Esophagus squamous epithelium (tissue), 4 donors: ENCODE measurements around the gene SLC6A13.

Experiments used
- POLR2A ChIP-seq, 4 donors: fragments of 450-650 bp; IDR thresholded peaks; one replicate each; pipeline ENCODE4 v1.6.1; 2017; ENCODE audit warnings: antibody characterized with exemption in 4 of 4, mild to moderate bottlenecking in 4 of 4, moderate library complexity in 3 of 4
- TF ChIP-seq, protein P1 (sequence below), 6 experiments: fragments of 450-650 bp in 4 of 6; fragments of 200-600 bp in 2 of 6; sonication (generic) in 2 of 6; IDR thresholded peaks; one replicate each; pipeline ENCODE4 v1.5.1; 2016 to 2019; ENCODE audit warnings: antibody characterized with exemption in 6 of 6, mild to moderate bottlenecking in 4 of 6, moderate library complexity in 4 of 6

DNA sequence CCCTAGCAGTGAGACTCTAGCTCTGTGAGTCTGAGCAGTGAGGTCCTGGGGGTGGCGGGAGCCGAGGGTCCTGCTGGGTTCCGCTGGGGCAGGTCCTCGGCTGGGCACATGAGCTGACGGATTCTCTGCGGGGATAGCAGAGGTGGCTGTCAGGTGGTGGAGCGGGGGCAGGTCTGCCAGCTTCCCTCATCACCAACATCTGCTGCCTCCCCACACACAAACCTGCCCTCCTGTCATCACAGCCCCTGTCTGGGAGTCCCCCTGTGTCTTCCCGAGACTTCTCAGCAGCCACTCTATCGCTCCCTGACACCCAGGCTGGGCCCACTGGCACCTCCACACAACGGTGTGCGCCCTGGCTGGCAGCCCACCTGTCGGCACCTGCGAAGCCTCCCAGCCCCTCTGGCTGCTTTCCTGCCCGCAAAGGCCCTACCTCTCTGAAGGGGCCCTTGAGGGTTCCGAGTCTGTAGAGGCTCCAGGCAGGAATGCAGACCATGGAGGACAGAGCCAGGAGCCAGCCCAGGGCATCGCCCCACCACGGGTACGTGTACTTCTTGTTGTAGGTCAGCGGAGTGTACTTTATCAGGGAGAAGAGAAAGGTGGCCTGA lies 41.6 kb downstream of the SLC6A13 start:
- TF ChIP-seq, protein P1, sequence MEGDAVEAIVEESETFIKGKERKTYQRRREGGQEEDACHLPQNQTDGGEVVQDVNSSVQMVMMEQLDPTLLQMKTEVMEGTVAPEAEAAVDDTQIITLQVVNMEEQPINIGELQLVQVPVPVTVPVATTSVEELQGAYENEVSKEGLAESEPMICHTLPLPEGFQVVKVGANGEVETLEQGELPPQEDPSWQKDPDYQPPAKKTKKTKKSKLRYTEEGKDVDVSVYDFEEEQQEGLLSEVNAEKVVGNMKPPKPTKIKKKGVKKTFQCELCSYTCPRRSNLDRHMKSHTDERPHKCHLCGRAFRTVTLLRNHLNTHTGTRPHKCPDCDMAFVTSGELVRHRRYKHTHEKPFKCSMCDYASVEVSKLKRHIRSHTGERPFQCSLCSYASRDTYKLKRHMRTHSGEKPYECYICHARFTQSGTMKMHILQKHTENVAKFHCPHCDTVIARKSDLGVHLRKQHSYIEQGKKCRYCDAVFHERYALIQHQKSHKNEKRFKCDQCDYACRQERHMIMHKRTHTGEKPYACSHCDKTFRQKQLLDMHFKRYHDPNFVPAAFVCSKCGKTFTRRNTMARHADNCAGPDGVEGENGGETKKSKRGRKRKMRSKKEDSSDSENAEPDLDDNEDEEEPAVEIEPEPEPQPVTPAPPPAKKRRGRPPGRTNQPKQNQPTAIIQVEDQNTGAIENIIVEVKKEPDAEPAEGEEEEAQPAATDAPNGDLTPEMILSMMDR (IDR thresholded peaks at IDR 0.05) = no peak
- no peak for TF ChIP-seq POLR2A (IDR thresholded peaks at IDR 0.05)
